HTR-8/SVneo (cell line): Measurements from ENCODE around the gene VCP.

Source experiments
- DNase-seq: peaks from one replicate; pipeline ENCODE4 v3.0.0; 2011; ENCODE audit warnings: low spot score, mixed read lengths; ENCODE audit not compliant: insufficient read length
- FAIRE-seq: peaks from 2 replicates; lab custom pipeline; 2011; peaks lifted over from hg19 to GRCh38; lab: Jason Lieb, UNC

VCP gene

DNA sequence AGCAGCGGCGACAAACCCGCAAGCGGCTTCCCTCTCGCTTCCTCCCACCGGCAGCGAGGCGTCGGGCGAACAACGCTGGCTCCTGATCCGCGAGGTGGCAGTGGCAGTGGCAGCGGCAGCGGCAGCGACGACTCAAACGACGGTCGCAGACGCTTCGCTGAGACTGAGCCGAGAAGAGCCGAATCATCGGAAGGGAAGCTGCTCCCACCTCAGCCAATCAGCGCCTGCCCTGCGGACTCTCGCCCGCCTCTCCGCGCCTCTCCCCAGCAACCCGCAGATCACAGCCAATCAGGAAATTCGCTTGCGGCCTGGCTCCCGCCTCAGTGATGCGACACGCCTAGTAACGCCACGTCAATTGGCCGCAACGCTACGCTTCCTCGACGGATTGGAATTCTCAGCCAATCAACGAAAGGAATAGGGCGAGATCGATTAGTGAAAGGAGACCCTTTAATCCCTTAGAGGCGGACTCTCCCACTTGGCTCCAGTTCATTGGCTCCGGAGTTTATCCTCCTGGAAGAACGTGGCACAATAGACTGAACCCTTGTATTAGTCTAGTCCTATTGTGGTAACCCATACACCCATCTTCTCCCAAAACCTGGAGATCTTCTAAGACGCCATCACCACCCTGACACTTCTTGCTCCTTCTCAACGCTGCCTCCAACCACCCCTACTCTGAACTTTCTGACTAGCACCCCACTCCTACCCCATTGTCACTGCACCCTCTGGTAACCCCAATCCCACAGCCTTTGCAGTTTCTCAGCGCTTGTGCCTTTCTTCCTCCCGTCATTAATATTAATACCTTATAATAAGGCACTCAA is at the start of gene VCP:
Gene VCP, minus strand, starts transcription at position 165 of the 818 bp plus-strand sequence. CDS start 272 bp downstream, outside the sequence.
- DNase-seq (peak; percentile 95), FAIRE-seq (peak; percentile 94)

GRCh38 chr9:35116898-35117551 is 44.6 kb upstream of the VCP start:
- DNase-seq: peak; percentile 65
- no peak for FAIRE-seq

GRCh38 chr9:35116539-35116897 is 44.1 kb upstream of the VCP start:
- FAIRE-seq: no peak
- DNase-seq: no peak

DNA sequence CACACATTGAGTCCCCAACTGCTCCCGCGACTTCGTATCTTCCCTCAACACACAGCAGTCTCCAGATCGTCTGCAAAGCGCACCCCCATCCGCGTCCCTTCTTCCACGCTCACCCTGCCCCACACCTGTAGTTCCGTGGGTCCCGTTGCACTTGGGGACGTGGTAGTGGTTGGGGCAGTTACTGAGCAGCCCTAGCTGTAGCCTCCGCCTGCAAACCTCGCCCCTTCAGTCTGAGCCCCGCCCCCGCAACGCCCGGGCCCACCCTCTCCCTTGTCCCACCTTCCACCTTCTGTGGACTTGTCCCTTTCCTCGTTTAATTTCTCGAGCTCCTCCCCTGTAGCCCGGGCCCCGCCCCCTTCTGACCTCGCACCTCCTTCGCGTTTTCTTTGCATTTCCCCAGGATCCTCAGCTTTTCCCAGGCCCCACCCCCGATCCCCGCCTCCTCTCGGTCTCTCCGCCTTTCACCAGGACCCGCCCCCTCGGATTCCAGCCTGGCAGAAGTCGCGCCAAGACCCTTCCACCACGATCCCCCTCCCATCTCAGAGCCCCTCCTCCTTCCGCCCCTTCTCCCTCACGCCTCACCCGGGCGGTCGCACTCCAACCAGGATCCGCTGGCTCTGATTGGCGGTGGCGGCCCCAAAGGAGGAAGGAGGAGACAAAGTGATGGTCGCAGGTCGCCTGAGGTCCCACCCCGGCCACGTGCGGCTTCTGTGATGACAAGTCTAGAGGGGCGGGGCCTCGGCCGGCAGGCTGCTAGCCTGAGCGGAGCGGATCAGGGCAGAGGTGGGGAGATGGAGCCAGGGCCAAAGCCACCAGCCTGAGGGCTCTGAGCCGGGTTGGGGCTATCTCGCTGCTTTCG is 43.5 kb upstream of the VCP start, which contains the start of gene ATOSB:
Gene ATOSB, minus strand, starts transcription at position 183 of the 859 bp plus-strand sequence. CDS start 7,588 bp downstream, outside the sequence.
- DNase-seq (peak; percentile 65), FAIRE-seq (no peak)

DNA sequence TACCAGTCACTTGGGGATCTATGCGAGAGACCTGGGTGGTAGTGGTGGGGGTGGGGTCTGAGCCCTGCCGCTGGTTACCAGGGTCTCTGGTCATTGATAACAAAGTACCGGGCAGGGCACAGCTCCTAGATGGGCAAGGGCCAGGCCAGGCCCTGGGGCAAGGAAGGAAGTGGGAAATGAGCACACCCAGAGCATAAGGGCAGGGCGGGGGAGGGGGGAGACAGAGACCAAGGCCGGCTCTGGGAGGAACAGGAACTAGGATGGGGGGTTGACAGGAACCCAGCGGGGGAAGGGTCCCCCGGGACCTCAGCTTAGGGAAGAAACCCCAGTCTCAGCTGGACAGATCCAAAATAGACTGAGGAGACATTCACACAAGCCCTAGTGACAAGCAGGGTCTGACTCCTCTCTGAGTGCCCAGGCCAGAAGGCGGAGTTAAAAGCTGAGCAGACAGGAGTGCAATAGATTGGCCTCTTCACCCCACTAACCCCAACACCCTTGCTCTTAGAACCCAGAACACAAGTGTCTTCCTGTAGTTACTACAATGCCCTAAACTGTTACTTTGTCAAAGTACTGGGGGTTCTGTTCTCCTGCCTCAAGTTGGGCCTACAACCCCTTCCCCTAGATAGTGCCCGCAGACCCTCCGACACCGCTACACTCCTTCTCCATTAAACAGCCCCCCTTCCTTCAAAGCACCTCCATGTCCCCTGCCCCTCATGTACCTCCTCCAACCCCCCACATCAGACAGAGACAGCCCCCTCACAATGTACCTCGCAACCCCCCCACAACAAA is 42.6 kb upstream of the VCP start:
- no peak for DNase-seq

GRCh38 chr9:35114113-35114839 is 41.9 kb upstream of the VCP start:
- FAIRE-seq (no peak), DNase-seq (peak; percentile 32)

More for the DNA sequence above, 42.6 kb upstream of the VCP start:
- FAIRE-seq: no peak

GRCh38 chr9:35112257-35113020 is 40.0 kb upstream of the VCP start:
- DNase-seq (no peak), FAIRE-seq (no peak)

DNA sequence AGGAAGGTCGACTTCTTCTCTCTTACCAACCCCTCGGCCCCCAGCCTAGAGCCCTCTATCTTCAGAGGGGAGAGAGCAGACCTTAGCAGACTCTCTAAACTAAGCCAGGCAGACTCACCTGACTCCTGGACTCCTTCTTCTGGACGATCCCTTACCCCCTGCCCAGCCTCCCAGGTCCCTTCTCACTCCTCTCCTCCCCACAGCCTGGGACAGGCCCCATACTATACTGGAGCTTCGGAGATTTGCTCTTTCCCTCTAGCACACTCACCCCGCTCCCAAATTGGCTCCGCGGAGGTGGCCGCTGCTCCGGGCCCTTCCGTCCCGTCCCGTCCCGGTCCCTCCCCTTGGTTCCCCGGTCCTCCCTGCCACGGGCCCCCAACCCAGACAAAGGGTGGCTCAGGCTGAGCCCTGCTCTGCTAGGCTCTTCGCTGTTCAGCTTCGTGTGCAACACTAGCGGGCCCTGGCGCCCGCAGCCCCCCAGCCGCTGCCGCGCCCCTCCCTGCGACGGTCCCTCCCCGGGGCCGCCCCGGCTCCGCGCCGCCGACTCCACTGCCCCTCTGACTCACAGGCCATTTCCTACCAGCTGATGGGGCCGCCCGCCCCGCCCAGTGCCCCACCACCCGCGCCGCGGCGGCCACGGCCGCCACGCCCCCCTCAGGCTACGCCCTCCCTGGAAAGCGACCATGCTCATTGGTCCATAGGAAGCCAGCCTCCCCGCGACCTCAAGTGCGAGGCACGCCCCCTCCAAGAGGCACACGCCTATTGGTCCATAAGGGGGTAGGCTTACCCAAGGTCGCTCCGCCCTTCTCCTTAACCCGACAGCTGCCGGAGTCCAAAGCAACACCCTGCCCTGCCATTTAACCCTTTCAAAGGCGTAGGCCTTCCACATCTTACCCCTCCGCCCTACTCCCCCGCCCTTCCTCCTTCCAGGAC is 38.8 kb upstream of the VCP start:
- FAIRE-seq (no peak), DNase-seq (peak; percentile 80)

GRCh38 chr9:35110327-35110761 is 37.9 kb upstream of the VCP start:
- no peak for FAIRE-seq
- no peak for DNase-seq

GRCh38 chr9:35108946-35109575 is 36.6 kb upstream of the VCP start:
- DNase-seq: no peak
- no peak for FAIRE-seq

GRCh38 chr9:35108461-35108860 is 36.0 kb upstream of the VCP start:
- DNase-seq (no peak), FAIRE-seq (no peak)

DNA sequence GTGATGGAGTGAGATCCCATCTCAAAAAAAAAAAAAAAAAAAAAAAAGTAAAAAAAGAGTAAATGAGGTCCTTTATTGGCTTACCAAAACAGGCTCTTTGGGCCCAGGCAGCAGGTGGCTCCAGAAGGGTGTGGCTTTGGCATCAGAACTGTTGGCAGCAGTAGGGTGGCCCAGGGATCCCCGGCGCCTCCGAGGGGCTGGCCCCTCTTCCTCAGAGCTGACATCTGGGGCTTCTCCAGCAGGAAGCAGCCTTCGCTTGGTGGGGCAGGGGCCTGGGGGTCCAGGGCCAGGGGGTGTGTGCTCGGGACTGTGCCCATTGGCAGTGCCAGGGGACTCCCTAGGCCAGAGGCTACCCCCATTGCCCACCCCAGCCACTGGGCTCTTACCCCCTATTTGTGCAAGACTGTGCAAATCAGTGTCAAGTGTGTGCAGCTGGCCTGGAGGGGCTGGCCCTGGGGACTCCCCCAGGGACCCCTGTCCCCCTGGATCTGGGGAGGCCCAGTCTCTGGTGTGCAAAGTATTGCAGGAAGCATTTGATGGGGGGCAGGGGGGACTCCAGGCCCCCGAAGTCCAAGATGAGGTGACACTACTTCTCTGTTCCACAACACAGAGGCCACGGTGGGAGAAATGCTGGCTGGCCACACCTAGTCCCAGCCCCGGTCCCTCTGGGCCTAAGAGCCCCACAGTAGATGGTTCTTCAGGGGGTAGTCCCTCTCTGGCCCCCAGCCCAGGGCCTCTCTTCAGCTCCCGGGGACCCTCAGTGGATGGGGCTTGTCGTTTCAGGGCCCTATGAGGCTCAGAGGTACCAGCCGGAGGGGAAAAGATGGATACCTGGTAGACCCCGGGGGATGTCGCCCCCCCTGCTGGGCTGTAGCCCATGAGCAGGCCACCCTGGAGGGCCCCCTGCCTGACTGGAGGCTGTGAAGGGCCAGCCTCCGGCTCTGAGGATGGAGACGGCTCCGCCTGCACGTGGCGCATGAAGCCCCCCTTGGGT is 35.2 kb upstream of the VCP start:
- FAIRE-seq: no peak
- DNase-seq: no peak

- FAIRE-seq (no peak), DNase-seq (no peak)
These were observed 33.9 kb upstream of the VCP start for GRCh38 chr9:35106343-35106730.

DNA sequence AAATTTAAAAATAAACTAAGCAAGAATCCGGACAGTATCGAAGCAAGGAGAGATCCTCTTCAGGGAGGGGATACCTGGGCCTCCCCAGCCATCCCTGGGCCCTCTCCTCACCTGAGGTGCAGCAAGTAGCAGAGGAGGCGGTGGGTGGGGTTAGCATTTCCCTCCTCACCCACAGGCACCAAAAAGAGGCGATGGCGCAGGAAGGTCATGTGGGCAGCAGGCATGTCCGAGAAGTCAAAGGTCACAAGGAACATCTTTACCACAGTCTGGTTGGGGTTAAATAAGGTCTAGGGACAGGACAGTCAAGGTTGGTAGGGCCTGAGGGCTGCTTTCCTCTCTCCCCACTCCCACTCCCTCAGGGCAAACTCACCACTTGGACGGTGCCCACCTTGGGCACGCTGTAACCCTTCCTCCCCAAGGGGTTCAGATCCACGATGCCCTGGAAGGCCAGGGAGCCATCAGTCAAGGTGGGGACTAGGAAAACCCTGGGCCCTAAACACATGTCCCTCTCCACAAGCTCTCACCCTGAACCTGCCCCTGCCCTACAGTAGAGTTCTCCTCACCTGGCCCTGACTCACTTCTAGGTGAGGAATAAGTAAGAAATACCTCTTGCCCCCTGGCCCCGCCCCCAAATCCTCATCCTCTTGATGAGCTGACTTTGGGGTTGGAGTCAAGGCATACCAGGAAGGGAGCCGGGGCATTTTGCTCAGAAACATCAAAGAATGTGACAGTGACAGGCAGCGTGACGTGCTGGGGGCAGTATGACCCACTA is 33.3 kb upstream of the VCP start:
- FAIRE-seq (no peak), DNase-seq (no peak)

DNA sequence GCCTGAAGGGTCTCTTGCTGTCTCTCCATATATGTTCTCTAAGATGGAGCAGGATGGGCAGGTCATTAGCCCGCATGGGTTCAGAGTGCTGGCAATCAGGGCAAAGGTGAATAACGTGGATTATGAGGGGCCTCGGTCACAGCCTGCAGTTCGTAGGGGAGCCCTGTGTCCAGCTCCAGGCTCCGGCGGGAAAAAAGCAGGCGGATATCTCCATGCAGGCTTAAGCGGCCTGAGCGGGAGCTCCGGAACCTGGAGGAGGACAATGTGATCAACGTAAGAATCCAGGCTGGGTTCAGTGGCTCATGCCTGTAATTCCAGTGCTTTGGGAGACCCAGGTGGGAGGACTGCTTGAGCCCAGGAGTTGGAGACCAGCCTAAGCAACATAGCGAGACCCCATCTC is 32.7 kb upstream of the VCP start:
- no peak for FAIRE-seq
- no peak for DNase-seq
